ENCODE measurements around the gene ZBTB16.

ZBTB16 gene

GRCh38 chr11:114121138-114121537 lies 61.6 kb downstream of the ZBTB16 start:
- no peak overlapping the region for H3K4me3 ChIP-seq
- H3K9me3 ChIP-seq: no peaks in the 10 kb centered on the region
- peaks cover 2% of the 10 kb centered on the region; the same call in 1 of the 2 replicates for H3K27me3 ChIP-seq (ENCODE audit: low read depth)
- in situ Hi-C loops (cut with MboI; ENCODE audit: low sequenced_read_pairs): no loop called here
- DNase-seq (ENCODE audit: low spot score in 2 of 2): no peak
- H3K36me3 ChIP-seq (replicated peaks): no peaks in the 10 kb centered on the region
- H3K4me1 ChIP-seq: no peaks in the 10 kb centered on the region

DNA sequence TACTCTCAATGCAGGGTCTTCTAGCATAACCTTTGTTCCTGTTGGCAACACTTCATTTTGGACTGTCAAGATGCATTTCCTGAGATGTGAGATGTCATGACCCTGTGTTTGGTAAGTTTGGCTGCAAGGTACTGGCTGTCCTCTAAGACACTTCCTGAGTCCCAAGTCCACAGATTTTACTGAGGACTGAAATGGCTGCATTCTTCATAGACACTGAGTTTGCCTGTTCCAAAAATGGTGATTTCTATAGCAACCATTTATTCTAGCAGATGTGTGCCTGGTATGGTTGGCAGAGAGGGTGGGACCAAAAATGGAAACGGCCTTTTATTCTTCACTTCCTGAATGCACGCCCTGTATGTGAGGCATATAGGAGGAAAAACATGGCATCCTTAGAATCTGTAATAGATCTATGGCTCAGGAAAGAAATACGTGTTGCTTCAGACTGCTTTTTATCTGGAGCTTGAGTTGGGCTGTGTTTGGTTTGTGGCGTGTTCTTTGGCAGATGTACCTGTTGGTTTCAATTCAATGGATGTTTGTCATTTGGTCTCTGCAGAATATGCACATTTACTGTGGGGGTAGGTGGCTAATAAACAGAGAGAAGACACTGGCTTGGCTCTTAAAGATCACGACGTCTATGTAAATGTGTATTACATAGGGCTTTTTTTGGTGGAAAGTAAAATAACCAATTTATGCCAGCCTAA lies 62.4 kb downstream of the ZBTB16 start:
- no peak for DNase-seq (ENCODE audit: low spot score in 2 of 2)
- H3K36me3 ChIP-seq (replicated peaks): no peaks in the 10 kb centered on the region
- H3K27me3 ChIP-seq (ENCODE audit: low read depth): peaks cover 2% of the 10 kb centered on the region; the same call in 1 of the 2 replicates
- in situ Hi-C loops (cut with MboI; ENCODE audit: low sequenced_read_pairs): no loop called here
- H3K4me3 ChIP-seq: no peak overlapping the region
- H3K9me3 ChIP-seq: no peaks in the 10 kb centered on the region
- no peaks in the 10 kb centered on the region for H3K4me1 ChIP-seq

- DNase-seq (ENCODE audit: low spot score in 2 of 2): no peak
- in situ Hi-C loops (cut with MboI; ENCODE audit: low sequenced_read_pairs): no loop called here
- Histone ChIP-seq H3K27me3 (ENCODE audit: low read depth) (peaks cover under 1% of the 10 kb centered on the region; the same call in 1 of the 2 replicates), H3K36me3 (replicated peaks) (no peaks in the 10 kb centered on the region), H3K4me1 (no peaks in the 10 kb centered on the region), H3K9me3 (no peaks in the 10 kb centered on the region), H3K4me3 (no peak overlapping the region)
Measured at GRCh38 chr11:114122686-114123085, 63.2 kb downstream of the ZBTB16 start.

DNA sequence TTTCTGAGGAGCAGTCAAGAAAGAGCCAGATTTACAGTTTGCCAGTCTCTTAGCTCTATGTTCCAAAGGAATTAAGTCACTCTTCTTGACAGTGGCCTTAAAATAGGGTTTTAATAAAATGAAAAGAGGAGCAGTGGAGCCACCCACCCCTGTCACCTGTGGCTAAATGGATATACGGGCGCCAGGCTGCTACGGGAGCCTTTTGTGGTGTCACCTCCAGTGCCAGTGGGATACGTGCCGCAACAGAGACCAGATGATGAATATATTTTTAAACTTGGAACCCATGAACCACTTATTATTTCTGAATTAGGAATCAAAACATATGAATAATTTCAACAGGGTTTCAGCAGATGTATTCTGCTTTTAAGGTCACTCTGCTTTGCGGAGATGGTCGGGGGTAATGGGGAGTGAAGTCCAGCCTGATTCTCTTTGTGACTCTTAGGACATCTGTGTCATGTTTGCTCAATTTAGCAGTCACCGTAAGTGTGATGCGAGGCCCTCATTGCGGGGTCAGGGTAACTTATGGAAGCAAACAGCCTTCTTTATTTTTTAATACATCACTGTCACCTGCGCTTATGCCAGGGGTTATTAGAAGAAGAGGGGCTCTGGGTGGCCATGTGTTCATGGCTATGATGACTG lies 64.3 kb downstream of the ZBTB16 start:
- Histone ChIP-seq H3K27me3 (ENCODE audit: low read depth) (no peaks in the 10 kb centered on the region; the same call in 1 of the 2 replicates), H3K4me3 (no peak overlapping the region), H3K9me3 (no peaks in the 10 kb centered on the region)

DNA sequence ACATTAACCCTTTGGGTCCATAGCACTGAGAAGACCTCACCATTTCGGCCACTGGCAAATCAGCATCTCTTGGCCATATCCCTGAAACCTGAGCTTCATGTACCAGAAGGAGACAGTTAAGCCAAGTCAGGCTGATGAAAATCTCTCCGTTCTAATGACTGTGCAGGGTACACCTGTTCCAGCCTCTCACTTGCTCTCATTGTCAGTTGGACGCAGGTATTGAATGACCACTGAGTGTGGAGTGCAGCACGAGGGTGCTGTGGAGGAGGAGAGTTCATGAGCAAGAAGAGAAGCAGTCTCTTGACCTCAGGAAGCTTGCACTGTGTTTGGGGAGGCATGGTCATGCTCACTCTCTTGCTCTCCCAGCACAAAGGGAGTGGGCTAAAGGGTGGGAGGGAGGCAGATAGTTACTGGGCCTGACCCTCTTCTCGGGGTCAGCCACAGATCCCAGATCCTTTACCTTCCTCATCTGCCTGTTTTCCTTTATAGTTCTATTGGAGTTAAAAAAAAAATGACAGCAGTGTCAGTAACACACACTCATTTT lies 65.2 kb downstream of the ZBTB16 start:
- no peaks in the 10 kb centered on the region for H3K36me3 ChIP-seq (replicated peaks)
- in situ Hi-C loops (cut with MboI; ENCODE audit: low sequenced_read_pairs): no loop called here

More for the DNA sequence above, 64.3 kb downstream of the ZBTB16 start:
- Histone ChIP-seq H3K36me3 (replicated peaks) (no peaks in the 10 kb centered on the region), H3K4me1 (no peaks in the 10 kb centered on the region)
- in situ Hi-C loops (cut with MboI; ENCODE audit: low sequenced_read_pairs): no loop called here
- no peak for DNase-seq (ENCODE audit: low spot score in 2 of 2)

GRCh38 chr11:114125531-114125930 lies 66.0 kb downstream of the ZBTB16 start:
- H3K36me3 ChIP-seq (replicated peaks): no peaks in the 10 kb centered on the region
- in situ Hi-C loops (cut with MboI; ENCODE audit: low sequenced_read_pairs): no loop called here

More for the DNA sequence above, 65.2 kb downstream of the ZBTB16 start:
- H3K4me3 ChIP-seq: no peak overlapping the region
- H3K9me3 ChIP-seq: no peaks in the 10 kb centered on the region
- no peaks in the 10 kb centered on the region; the same call in 1 of the 2 replicates for H3K27me3 ChIP-seq (ENCODE audit: low read depth)
- no peaks in the 10 kb centered on the region for H3K4me1 ChIP-seq
- DNase-seq (ENCODE audit: low spot score in 2 of 2): no peak

GRCh38 chr11:114125959-114126358 lies 66.4 kb downstream of the ZBTB16 start:
- no peaks in the 10 kb centered on the region; the same call in 1 of the 2 replicates for H3K27me3 ChIP-seq (ENCODE audit: low read depth)
- H3K36me3 ChIP-seq (replicated peaks): no peaks in the 10 kb centered on the region
- in situ Hi-C loops (cut with MboI; ENCODE audit: low sequenced_read_pairs): no loop called here
- no peaks in the 10 kb centered on the region for H3K4me1 ChIP-seq
- no peak for DNase-seq (ENCODE audit: low spot score in 2 of 2)
- H3K4me3 ChIP-seq: no peak overlapping the region
- H3K9me3 ChIP-seq: no peaks in the 10 kb centered on the region

More at GRCh38 chr11:114125531-114125930, 66.0 kb downstream of the ZBTB16 start:
- H3K27me3 ChIP-seq (ENCODE audit: low read depth): no peaks in the 10 kb centered on the region; the same call in 1 of the 2 replicates
- H3K4me1 ChIP-seq: no peaks in the 10 kb centered on the region
- no peak overlapping the region for H3K4me3 ChIP-seq
- H3K9me3 ChIP-seq: no peaks in the 10 kb centered on the region
- no peak for DNase-seq (ENCODE audit: low spot score in 2 of 2)

DNA sequence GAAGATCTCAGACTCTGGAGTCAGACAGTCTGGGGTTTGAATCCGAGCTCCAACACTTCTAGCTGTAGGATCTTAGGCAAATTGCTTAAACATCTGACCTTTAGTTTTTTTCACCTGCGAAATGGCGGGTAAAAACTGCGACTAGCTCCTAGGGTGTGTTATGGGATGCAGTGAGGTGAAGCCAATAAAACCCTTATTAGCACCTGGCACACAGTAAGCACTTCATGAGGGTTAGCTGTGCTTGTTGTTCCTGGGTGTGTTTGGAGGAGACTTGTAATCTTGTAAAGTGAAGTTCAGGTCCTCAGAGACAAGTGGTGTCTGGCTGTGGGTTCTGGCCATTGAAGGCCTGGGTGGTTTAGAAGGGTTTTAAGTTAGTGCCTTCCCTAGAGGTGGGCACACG lies 68.9 kb downstream of the ZBTB16 start:
- Histone ChIP-seq H3K4me3 (no peak overlapping the region), H3K9me3 (no peaks in the 10 kb centered on the region), H3K27me3 (ENCODE audit: low read depth) (0 out of 2 replicates have a peak, but pooled peaks cover 2% of the 10 kb centered on the region), H3K4me1 (no peaks in the 10 kb centered on the region), H3K36me3 (replicated peaks) (no peaks in the 10 kb centered on the region)
- in situ Hi-C loops (cut with MboI; ENCODE audit: low sequenced_read_pairs): no loop called here
- no peak for DNase-seq (ENCODE audit: low spot score in 2 of 2)

DNA sequence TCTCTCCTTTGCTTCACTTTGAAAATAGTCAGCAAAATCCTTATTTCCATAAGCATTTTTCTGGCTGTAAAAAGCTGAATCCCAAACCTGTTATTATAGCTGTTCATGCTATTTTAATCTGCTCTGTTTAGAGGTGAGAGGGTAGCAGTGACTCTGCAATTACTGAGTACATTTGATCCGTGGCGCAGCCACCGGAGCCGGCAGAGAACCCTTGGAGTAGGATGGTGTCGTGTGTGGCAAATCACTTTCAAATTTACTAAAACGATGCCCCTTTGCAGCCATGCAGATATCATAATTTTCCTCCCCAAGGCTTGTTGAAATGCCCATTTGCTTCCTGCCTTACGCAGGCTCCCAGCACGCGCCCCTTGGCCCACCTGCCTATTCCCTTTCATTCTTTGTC lies 69.6 kb downstream of the ZBTB16 start:
- Histone ChIP-seq H3K9me3 (no peaks in the 10 kb centered on the region), H3K27me3 (ENCODE audit: low read depth) (0 out of 2 replicates have a peak, but pooled peaks cover 2% of the 10 kb centered on the region), H3K4me3 (no peak overlapping the region), H3K4me1 (no peaks in the 10 kb centered on the region), H3K36me3 (replicated peaks) (no peaks in the 10 kb centered on the region)
- in situ Hi-C loops (cut with MboI; ENCODE audit: low sequenced_read_pairs): no loop called here
- DNase-seq (ENCODE audit: low spot score in 2 of 2): no peak

DNA sequence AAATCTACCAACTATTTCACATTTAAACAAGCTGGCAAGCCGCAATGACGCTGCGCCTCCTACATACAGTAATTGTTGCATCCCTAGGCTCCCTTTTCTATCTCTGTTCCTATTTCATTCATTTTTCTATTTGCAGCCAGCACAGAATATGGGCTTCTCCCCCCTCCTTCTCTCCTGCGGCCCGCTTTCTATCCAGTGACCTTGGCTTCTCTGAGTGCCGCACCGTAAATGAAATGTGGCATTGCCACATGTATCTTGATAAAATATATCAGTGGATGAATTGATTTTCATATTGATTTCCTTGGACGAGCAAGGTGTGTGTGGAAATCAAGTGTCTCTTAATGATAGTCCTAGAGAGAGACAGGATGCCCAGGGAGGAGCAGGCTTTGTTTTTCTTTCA lies 70.2 kb downstream of the ZBTB16 start:
- Histone ChIP-seq H3K9me3 (no peaks in the 10 kb centered on the region), H3K4me1 (no peaks in the 10 kb centered on the region), H3K4me3 (no peak overlapping the region), H3K36me3 (replicated peaks) (no peaks in the 10 kb centered on the region), H3K27me3 (ENCODE audit: low read depth) (0 out of 2 replicates have a peak, but pooled peaks cover 2% of the 10 kb centered on the region)
- DNase-seq (ENCODE audit: low spot score in 2 of 2): no peak
- in situ Hi-C loops (cut with MboI; ENCODE audit: low sequenced_read_pairs): no loop called here

GRCh38 chr11:114130115-114130576 lies 70.6 kb downstream of the ZBTB16 start:
- no peaks in the 10 kb centered on the region for H3K36me3 ChIP-seq (replicated peaks)
- DNase-seq (ENCODE audit: low spot score in 2 of 2): no peak
- no peak overlapping the region for H3K4me3 ChIP-seq
- in situ Hi-C loops (cut with MboI; ENCODE audit: low sequenced_read_pairs): no loop called here
- H3K27me3 ChIP-seq (ENCODE audit: low read depth): 0 out of 2 replicates have a peak, but pooled peaks cover 2% of the 10 kb centered on the region
- no peaks in the 10 kb centered on the region for H3K9me3 ChIP-seq
- no peaks in the 10 kb centered on the region for H3K4me1 ChIP-seq

- no peak overlapping the region for H3K4me3 ChIP-seq
- no peaks in the 10 kb centered on the region for H3K9me3 ChIP-seq
- 0 out of 2 replicates have a peak, but pooled peaks cover 2% of the 10 kb centered on the region for H3K27me3 ChIP-seq (ENCODE audit: low read depth)
- DNase-seq (ENCODE audit: low spot score in 2 of 2): no peak
- in situ Hi-C loops (cut with MboI; ENCODE audit: low sequenced_read_pairs): no loop called here
- no peaks in the 10 kb centered on the region for H3K36me3 ChIP-seq (replicated peaks)
- H3K4me1 ChIP-seq: no peaks in the 10 kb centered on the region
Measured at GRCh38 chr11:114130629-114131277, 71.2 kb downstream of the ZBTB16 start.

DNA sequence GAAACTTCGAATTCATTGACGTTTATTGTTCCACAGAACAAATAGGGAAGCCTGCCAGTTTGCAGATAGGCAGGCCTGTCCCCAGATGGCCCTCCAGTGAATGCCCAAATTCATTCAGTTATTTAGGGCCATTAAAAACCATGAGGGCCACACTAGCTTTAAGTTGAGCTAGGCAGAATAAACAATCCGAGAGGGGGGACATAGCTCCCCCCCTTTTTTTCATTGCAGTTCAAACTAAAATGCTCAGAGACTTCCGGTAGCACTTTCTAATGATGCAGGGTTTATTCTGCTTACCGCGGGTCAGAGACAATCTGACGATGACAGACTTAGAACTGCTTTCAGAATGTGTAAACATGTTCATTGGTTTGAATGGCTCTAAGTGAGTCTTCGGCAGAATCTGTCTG lies 72.0 kb downstream of the ZBTB16 start:
- no peak overlapping the region for H3K4me3 ChIP-seq
- no peaks in the 10 kb centered on the region for H3K36me3 ChIP-seq (replicated peaks)
- in situ Hi-C loops (cut with MboI; ENCODE audit: low sequenced_read_pairs): no loop called here
- H3K9me3 ChIP-seq: no peaks in the 10 kb centered on the region
- no peaks in the 10 kb centered on the region for H3K4me1 ChIP-seq
- DNase-seq (ENCODE audit: low spot score in 2 of 2): no peak
- H3K27me3 ChIP-seq (ENCODE audit: low read depth): 0 out of 2 replicates have a peak, but pooled peaks cover 2% of the 10 kb centered on the region

All from HAP-1 (cell line).